HUES64 (cell line): ENCODE measurements around the gene NMNAT3.

ENCODE experiments used
- H3K27ac ChIP-seq: 2 replicates; pipeline ENCODE4 v1.7.0; 2013; ENCODE audit warnings: low read depth, low read length, inconsistent platforms
- H3K27me3 ChIP-seq: 2 replicates; pipeline ENCODE4 v1.6.1; 2013; ENCODE audit warnings: mild to moderate bottlenecking, low read length; ENCODE audit not compliant: insufficient read depth
- H3K36me3 ChIP-seq: 2 replicates; pipeline ENCODE4 v1.6.1; 2013; ENCODE audit warnings: mild to moderate bottlenecking, low read length; ENCODE audit not compliant: insufficient read depth
- H3K4me1 ChIP-seq: 2 replicates; pipeline ENCODE4 v1.6.1; 2013; ENCODE audit warnings: mild to moderate bottlenecking, low read length, moderate library complexity; ENCODE audit not compliant: insufficient read depth
- H3K4me3 ChIP-seq: 2 replicates; pipeline ENCODE4 v1.5.1; 2013; ENCODE audit warnings: mild to moderate bottlenecking, low read length, moderate library complexity
- H3K9ac ChIP-seq: 2 replicates; pipeline ENCODE4 v1.6.1; 2013; ENCODE audit warnings: mild to moderate bottlenecking, low read depth, low read length
- H3K9me3 ChIP-seq: 2 replicates; pipeline ENCODE4 v1.6.1; 2013; ENCODE audit warnings: low read depth, low read length; ENCODE audit not compliant: insufficient read depth
- WGBS: fragments of 150-250, 120-280 bp; methylation state at CpG from one replicate; pipeline ENCODE4 v1.1.7; 2013; ENCODE audit warnings: missing lambda C conversion rate; 5-methylcytosine and 5-hydroxymethylcytosine counted together

The NMNAT3 gene

GRCh38 chr3:139636511-139636910 lies 41.3 kb downstream of the NMNAT3 start:
- no peak overlapping the region for H3K9ac ChIP-seq
- no peak overlapping the region for H3K27ac ChIP-seq
- 96% methylated on average over 2 of the region's 2 CpGs for WGBS
- no peaks in the 10 kb centered on the region for H3K4me1 ChIP-seq
- no peaks in the 10 kb centered on the region for H3K27me3 ChIP-seq
- no peaks in the 10 kb centered on the region for H3K9me3 ChIP-seq
- no peaks in the 10 kb centered on the region for H3K36me3 ChIP-seq
- H3K4me3 ChIP-seq: no peak overlapping the region

GRCh38 chr3:139634111-139634635 lies 43.6 kb downstream of the NMNAT3 start:
- Histone ChIP-seq H3K9ac (no peak overlapping the region), H3K27ac (no peak overlapping the region), H3K27me3 (no peaks in the 10 kb centered on the region), H3K9me3 (no peaks in the 10 kb centered on the region), H3K4me1 (peaks cover 5% of the 10 kb centered on the region; the same call in 1 of the 2 replicates), H3K36me3 (no peaks in the 10 kb centered on the region), H3K4me3 (no peak overlapping the region)
- 93% methylated on average over 20 of the region's 20 CpGs for WGBS

- Histone ChIP-seq H3K27ac (no peak overlapping the region), H3K4me3 (no peak overlapping the region), H3K9ac (no peak overlapping the region), H3K4me1 (peaks cover 5% of the 10 kb centered on the region; the same call in 1 of the 2 replicates), H3K27me3 (no peaks in the 10 kb centered on the region), H3K9me3 (no peaks in the 10 kb centered on the region), H3K36me3 (no peaks in the 10 kb centered on the region)
- WGBS: 94% methylated on average over 6 of the region's 6 CpGs
Measured at GRCh38 chr3:139633511-139633910, 44.3 kb downstream of the NMNAT3 start.

DNA sequence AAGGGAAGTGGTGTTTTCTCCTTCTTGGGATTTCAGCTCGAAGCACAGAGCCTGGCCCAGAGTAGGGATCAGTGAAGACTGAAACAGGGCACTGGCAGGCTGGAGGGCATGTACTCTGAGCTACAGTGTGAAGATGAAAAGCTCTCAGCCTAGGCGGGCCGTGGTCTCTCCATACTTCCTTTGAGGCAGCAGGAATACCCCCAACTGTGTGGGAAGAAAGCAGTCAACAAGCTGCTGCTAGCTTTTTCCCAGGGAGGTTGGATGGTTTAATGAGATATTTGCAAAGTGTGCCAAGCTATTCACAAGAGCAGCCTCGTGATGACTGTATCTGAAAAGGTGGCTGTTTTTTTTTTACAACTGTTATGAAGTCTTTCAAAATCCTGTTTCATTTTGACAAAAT lies 47.2 kb downstream of the NMNAT3 start:
- no peaks in the 10 kb centered on the region for H3K9me3 ChIP-seq
- H3K27me3 ChIP-seq: no peaks in the 10 kb centered on the region
- peaks cover 5% of the 10 kb centered on the region; the same call in 1 of the 2 replicates for H3K4me1 ChIP-seq
- WGBS: 39% methylated on average over 4 of the region's 4 CpGs
- no peak overlapping the region for H3K9ac ChIP-seq
- H3K36me3 ChIP-seq: no peaks in the 10 kb centered on the region
- H3K27ac ChIP-seq: no peak overlapping the region
- H3K4me3 ChIP-seq: no peak overlapping the region

DNA sequence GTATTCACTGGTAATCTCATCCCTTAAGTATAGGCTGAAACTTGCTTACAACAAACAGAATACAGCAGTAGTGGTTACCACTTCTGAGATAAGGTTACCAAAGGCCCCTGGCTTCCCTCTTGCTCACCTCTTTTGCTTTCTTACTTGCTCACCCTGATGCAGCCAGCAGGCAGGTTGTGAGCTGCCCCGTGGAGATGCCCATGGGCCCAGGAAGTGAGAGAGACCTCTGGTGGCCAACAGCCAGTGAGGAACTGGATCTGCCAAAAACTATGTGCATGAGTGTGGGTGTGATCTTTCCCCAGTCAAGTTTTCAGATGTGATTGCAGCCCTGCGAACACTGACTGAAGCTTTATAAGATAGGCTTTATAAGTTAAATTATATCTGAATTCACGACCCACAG lies 48.7 kb downstream of the NMNAT3 start:
- H3K9ac ChIP-seq: no peak overlapping the region
- no peak overlapping the region for H3K27ac ChIP-seq
- no peak overlapping the region for H3K4me3 ChIP-seq
- H3K27me3 ChIP-seq: no peaks in the 10 kb centered on the region
- peaks cover 5% of the 10 kb centered on the region; the same call in 1 of the 2 replicates for H3K4me1 ChIP-seq
- WGBS: 67% methylated on average over 2 of the region's 3 CpGs
- no peaks in the 10 kb centered on the region for H3K9me3 ChIP-seq
- H3K36me3 ChIP-seq: no peaks in the 10 kb centered on the region

DNA sequence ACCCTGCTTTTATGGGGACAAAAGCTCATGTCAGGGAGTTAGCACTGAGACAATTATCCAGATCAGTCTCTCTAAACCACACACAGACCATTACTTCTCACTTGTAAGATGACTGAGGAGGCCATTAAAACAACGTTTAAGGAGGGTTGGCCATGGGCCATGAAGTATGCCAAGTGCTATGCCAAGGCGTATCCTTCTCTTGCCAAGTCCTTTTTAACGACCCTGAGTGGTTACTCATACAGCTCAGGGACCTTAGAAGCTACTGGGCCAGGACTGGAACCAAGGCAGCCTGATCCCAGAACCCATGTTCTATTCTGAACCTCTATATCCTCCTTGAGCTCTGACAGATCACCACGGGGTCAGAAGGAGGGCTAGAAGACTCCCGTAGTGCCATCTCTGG lies 50.0 kb downstream of the NMNAT3 start:
- Histone ChIP-seq H3K27me3 (no peaks in the 10 kb centered on the region), H3K36me3 (no peaks in the 10 kb centered on the region), H3K4me3 (no peak overlapping the region), H3K9ac (no peak overlapping the region), H3K4me1 (peaks cover 5% of the 10 kb centered on the region; the same call in 1 of the 2 replicates), H3K27ac (no peak overlapping the region), H3K9me3 (no peaks in the 10 kb centered on the region)
- WGBS: 94% methylated on average over 5 of the region's 5 CpGs

GRCh38 chr3:139620438-139620837 lies 57.3 kb downstream of the NMNAT3 start:
- no peak overlapping the region for H3K4me3 ChIP-seq
- WGBS: 98% methylated on average over 2 of the region's 3 CpGs
- no peak overlapping the region for H3K9ac ChIP-seq
- no peaks in the 10 kb centered on the region for H3K4me1 ChIP-seq
- no peaks in the 10 kb centered on the region for H3K27me3 ChIP-seq
- H3K9me3 ChIP-seq: no peaks in the 10 kb centered on the region
- H3K27ac ChIP-seq: no peak overlapping the region
- no peaks in the 10 kb centered on the region for H3K36me3 ChIP-seq

GRCh38 chr3:139619484-139619883 lies 58.3 kb downstream of the NMNAT3 start:
- H3K36me3 ChIP-seq: no peaks in the 10 kb centered on the region
- no peak overlapping the region for H3K9ac ChIP-seq
- H3K27ac ChIP-seq: no peak overlapping the region
- no peaks in the 10 kb centered on the region for H3K4me1 ChIP-seq
- H3K4me3 ChIP-seq: no peak overlapping the region
- no peaks in the 10 kb centered on the region for H3K9me3 ChIP-seq
- H3K27me3 ChIP-seq: no peaks in the 10 kb centered on the region
- 90% methylated on average over 1 of the region's 1 CpG for WGBS

DNA sequence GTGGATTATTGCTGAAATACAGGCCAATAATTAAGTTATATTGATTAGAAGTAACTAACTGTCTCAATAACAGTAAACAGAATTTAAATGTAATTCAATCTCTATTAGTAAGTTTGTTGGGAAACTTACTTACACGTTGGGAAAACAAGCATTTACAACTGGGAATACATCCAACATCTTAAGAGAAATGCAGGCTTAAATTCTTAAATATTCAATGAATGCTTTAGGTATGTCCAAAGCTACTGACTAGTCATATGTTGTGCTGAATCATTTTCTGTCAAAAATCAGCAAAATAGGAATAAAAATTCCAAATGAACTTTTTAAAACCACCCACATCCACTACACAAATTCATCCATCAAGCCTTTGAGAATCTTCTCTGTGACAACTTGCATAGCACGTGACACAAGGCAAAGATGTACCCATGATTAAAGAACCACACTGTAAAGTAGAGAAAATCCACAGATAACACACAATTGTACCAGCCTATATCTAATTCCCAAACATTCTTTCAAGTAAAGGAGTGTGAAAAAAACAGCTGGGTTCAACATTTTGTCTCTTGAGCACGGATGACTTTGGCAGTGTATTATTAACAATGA lies 60.0 kb downstream of the NMNAT3 start:
- Histone ChIP-seq H3K36me3 (no peaks in the 10 kb centered on the region), H3K9me3 (no peaks in the 10 kb centered on the region), H3K27me3 (no peaks in the 10 kb centered on the region), H3K4me1 (no peaks in the 10 kb centered on the region), H3K9ac (no peak overlapping the region), H3K27ac (no peak overlapping the region), H3K4me3 (no peak overlapping the region)
- WGBS: 91% methylated on average over 1 of the region's 3 CpGs

DNA sequence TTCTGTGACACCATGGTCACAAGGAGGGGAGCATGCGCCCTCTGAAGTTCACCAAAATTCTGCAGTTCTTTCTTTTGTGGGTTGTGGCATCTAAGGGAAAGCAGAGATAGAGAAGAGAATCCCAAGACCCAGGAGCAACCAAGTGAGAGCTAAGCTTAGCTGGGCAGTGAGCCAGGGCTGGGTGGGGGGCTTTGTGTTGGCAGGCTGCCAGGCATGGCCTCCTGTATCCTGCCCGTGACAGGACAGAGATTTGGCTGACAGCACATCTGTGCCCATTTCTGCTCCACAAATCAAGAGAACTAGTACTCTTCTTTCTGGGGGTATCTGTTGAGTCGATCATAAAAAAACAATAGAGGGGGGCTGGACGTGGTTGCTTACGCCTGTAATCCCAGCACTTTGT lies 66.2 kb downstream of the NMNAT3 start:
- Histone ChIP-seq H3K27me3 (no peaks in the 10 kb centered on the region), H3K4me1 (no peaks in the 10 kb centered on the region), H3K9me3 (no peaks in the 10 kb centered on the region), H3K36me3 (no peaks in the 10 kb centered on the region), H3K9ac (no peak overlapping the region), H3K27ac (no peak overlapping the region), H3K4me3 (no peak overlapping the region)
- WGBS: 95% methylated on average over 5 of the region's 5 CpGs

DNA sequence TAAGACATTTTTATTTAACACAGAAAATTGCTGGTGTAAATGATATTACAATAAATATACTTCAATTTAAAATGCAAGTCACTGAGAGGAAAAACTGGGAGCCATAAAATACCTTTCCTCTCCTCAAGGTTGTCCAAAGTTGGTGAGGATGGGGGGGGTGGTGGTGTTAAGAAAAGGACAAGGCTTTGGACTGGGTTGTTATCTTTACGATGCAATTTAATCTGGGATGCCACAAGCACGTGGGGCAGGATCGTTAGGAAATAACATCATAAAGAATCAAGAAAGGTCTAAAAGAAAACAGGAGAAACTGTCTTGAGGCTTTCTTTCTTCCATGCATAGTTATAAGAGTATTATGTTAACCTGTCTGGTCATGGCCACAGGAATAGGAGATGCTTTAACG lies 66.9 kb downstream of the NMNAT3 start:
- no peaks in the 10 kb centered on the region for H3K9me3 ChIP-seq
- H3K4me3 ChIP-seq: no peak overlapping the region
- WGBS: 85% methylated on average over 4 of the region's 4 CpGs
- H3K9ac ChIP-seq: no peak overlapping the region
- H3K27ac ChIP-seq: no peak overlapping the region
- no peaks in the 10 kb centered on the region for H3K4me1 ChIP-seq
- H3K36me3 ChIP-seq: no peaks in the 10 kb centered on the region
- no peaks in the 10 kb centered on the region for H3K27me3 ChIP-seq

GRCh38 chr3:139608924-139609323 lies 68.8 kb downstream of the NMNAT3 start:
- no peaks in the 10 kb centered on the region for H3K4me1 ChIP-seq
- H3K9ac ChIP-seq: no peak overlapping the region
- no peaks in the 10 kb centered on the region for H3K36me3 ChIP-seq
- H3K27me3 ChIP-seq: no peaks in the 10 kb centered on the region
- H3K9me3 ChIP-seq: no peaks in the 10 kb centered on the region
- WGBS: 91% methylated on average over 3 of the region's 3 CpGs
- no peak overlapping the region for H3K4me3 ChIP-seq
- no peak overlapping the region for H3K27ac ChIP-seq
